HepG2 (cell line): ENCODE data around the gene NMRAL1. TPM values are rescaled to one million over a fixed set of nuclear protein-coding genes. Genes with fewer than 3 reads are reported as not detected.

Experiments used
- ATF7-NPFF ChIP-seq: sonication (generic); formaldehyde crosslinking; IDR thresholded peaks from 2 replicates; pipeline ENCODE4 v1.8.1; 2023; ENCODE audit warnings: mild to moderate bottlenecking, low read depth, missing genetic modification reagents, moderate library complexity
- BATF2 ChIP-seq: sonication (generic); formaldehyde crosslinking; IDR thresholded peaks from 2 replicates; pipeline ENCODE4 v1.8.0; 2022; ENCODE audit warnings: mild to moderate bottlenecking, missing genetic modification reagents, moderate library complexity
- BORCS8-MEF2B ChIP-seq: sonication (generic); formaldehyde crosslinking; IDR thresholded peaks from 2 replicates; pipeline ENCODE4 v1.8.0; 2022; ENCODE audit warnings: mild to moderate bottlenecking, missing genetic modification reagents
- BRD4 ChIP-seq: sonication (generic); formaldehyde crosslinking; IDR thresholded peaks from 2 replicates; pipeline ENCODE4 v1.4.0; 2020; ENCODE audit warnings: missing genetic modification reagents
- ELF1 ChIP-seq: sonication (generic); formaldehyde crosslinking; IDR thresholded peaks from 2 replicates; pipeline ENCODE4 v1.4.0; 2020; ENCODE audit warnings: missing genetic modification reagents
- MTF2 ChIP-seq: sonication (generic); formaldehyde crosslinking; IDR thresholded peaks from 2 replicates; pipeline ENCODE4 v1.5.0; 2020; ENCODE audit warnings: missing genetic modification reagents, borderline replicate concordance
- POLR2G ChIP-seq: fragments of 200-400 bp; formaldehyde crosslinking; IDR thresholded peaks from 2 replicates; pipeline ENCODE4 v1.6.1; 2018; ENCODE audit warnings: mild to moderate bottlenecking, low read depth, low read length, moderate library complexity
- PREB ChIP-seq: sonication (generic); formaldehyde crosslinking; IDR thresholded peaks from 2 replicates; pipeline ENCODE4 v1.4.0; 2020; ENCODE audit warnings: missing genetic modification reagents
- RAD21 ChIP-seq: fragments of 450-650 bp; formaldehyde crosslinking; IDR thresholded peaks from 2 replicates; pipeline ENCODE4 v1.5.0; 2020; ENCODE audit warnings: mild to moderate bottlenecking
- RARG ChIP-seq: sonication (generic); formaldehyde crosslinking; IDR thresholded peaks from 2 replicates; pipeline ENCODE4 v1.4.0; 2020; ENCODE audit warnings: low read depth, mild to moderate bottlenecking, missing genetic modification reagents
- SALL1 ChIP-seq: sonication (generic); formaldehyde crosslinking; IDR thresholded peaks from 2 replicates; pipeline ENCODE4 v1.8.0; 2022; ENCODE audit warnings: mild to moderate bottlenecking, missing genetic modification reagents
- TAF15 ChIP-seq: fragments of 200-400 bp; formaldehyde crosslinking; IDR thresholded peaks from one replicate; pipeline ENCODE4 v1.6.1; 2018; ENCODE audit warnings: mild to moderate bottlenecking, low read depth, low read length; ENCODE audit not compliant: poor library complexity, severe bottlenecking
- TGIF2 ChIP-seq: IDR thresholded peaks from 2 replicates; pipeline ENCODE4 v1.6.1; 2016; ENCODE audit warnings: control low read depth, missing compliant biosample characterization
- YY1 ChIP-seq: IDR thresholded peaks from 2 replicates; pipeline ENCODE4 v1.6.1; 2011; ENCODE audit warnings: low read length, low read depth, moderate library complexity, mild to moderate bottlenecking; ENCODE audit not compliant: insufficient read depth, insufficient replicate concordance
- ZBTB49 ChIP-seq: sonication (generic); formaldehyde crosslinking; IDR thresholded peaks from 2 replicates; pipeline ENCODE4 v1.4.0; 2020; ENCODE audit warnings: missing genetic modification reagents, borderline replicate concordance
- ZFP36 ChIP-seq: fragments of 150-350 bp; IDR thresholded peaks from 2 replicates; pipeline ENCODE4 v1.6.1; 2018; ENCODE audit warnings: borderline replicate concordance, low read length, low read depth; ENCODE audit not compliant: partially characterized antibody
- ZNF207 ChIP-seq: fragments of 450-650 bp; IDR thresholded peaks from 2 replicates; pipeline ENCODE4 v1.6.1; 2016; ENCODE audit warnings: antibody characterized with exemption, borderline replicate concordance
- ZNF556 ChIP-seq: sonication (generic); formaldehyde crosslinking; IDR thresholded peaks from 2 replicates; pipeline ENCODE4 v1.4.0; 2020; ENCODE audit warnings: mild to moderate bottlenecking, missing genetic modification reagents, borderline replicate concordance
- ZNF609 ChIP-seq: sonication (generic); formaldehyde crosslinking; IDR thresholded peaks from 2 replicates; pipeline ENCODE4 v1.4.0; 2020; ENCODE audit warnings: mild to moderate bottlenecking, missing genetic modification reagents, borderline replicate concordance
- ZNF749 ChIP-seq: sonication (generic); formaldehyde crosslinking; IDR thresholded peaks from 2 replicates; pipeline ENCODE4 v1.8.0; 2022; ENCODE audit warnings: mild to moderate bottlenecking, missing genetic modification reagents, moderate library complexity, borderline replicate concordance
- polyA plus RNA-seq, 8 experiments: library from polyadenylated mRNA; depleted of rRNA in 3 of 8; stranded (reverse) in 7 of 8; unstranded in 1 of 8; fragments of >200 nt; fragmentation: Illumina TruSeq in 4 of 8; extraction: Trizol in 4 of 8; gene quantifications; 2 replicates each; pipeline versions ENCODE4 v1.2.1 to v1.2.3, GENCODE V29; 2011 to 2016; ENCODE audit warnings: low read depth in 4 of 8, missing spikeins in 1 of 8, mixed read lengths in 1 of 8; ENCODE audit not compliant: insufficient read depth in 1 of 8
- total RNA-seq, 5 experiments: library from RNA; depleted of rRNA; stranded (reverse); fragments of >200 nt; fragmentation: Illumina TruSeq; extraction: Trizol; gene quantifications; 2 replicates each; pipeline ENCODE4 v1.2.3, GENCODE V29; 2016; ENCODE audit warnings: low read depth in 1 of 5

NMRAL1 gene
- total and polyA plus RNA-seq, 2 of the 13 experiments (the other 11 are each of a cell fraction or from before 2014, with no cell fraction given), result 30.8 to 33.1 TPM

GRCh38 chr16:4461250-4462085 lies 13.0 kb downstream of the NMRAL1 start (continued):
- peak; percentile 44; the same call in 1 of the 2 replicates for TF ChIP-seq ZNF749 (CRISPR knock-in tag)
- TF ChIP-seq ZNF609, result peak; percentile 79
- no peak for TF ChIP-seq ELF1
- no peak for TF ChIP-seq TAF15
- no peak for TF ChIP-seq BATF2
- TF ChIP-seq ZNF556, result peak; percentile 79
- no peak for TF ChIP-seq MTF2 (CRISPR knock-in tag)
- TF ChIP-seq RAD21 (CRISPR knock-in tag), result peak; percentile 48; the same call in 1 of the 2 replicates
- no peak for TF ChIP-seq PREB (CRISPR knock-in tag)
- TF ChIP-seq POLR2G, result peak; percentile 54
- TF ChIP-seq TGIF2, result peak; percentile 15; the same call in 1 of the 2 replicates
- TF ChIP-seq ATF7-NPFF, result 0 out of 2 replicates have a peak, but pooled peaks have one; percentile 22
- TF ChIP-seq ZBTB49 (CRISPR knock-in tag), result no peak
- TF ChIP-seq BORCS8-MEF2B, result peak; percentile 73
- TF ChIP-seq SALL1 (CRISPR knock-in tag), result peak; percentile 80; the same call in 1 of the 2 replicates
- TF ChIP-seq ZFP36, result no peak
- TF ChIP-seq RARG, result peak; percentile 33; the same call in 1 of the 2 replicates
- peak; percentile 29 for TF ChIP-seq YY1
- TF ChIP-seq BRD4 (CRISPR knock-in tag), result peak; percentile 24; the same call in 1 of the 2 replicates
- TF ChIP-seq ZNF207, result no peak
